Heart left ventricle (tissue), 16 donors: ENCODE results near the gene RGL3. TPM values are rescaled to one million over a fixed set of nuclear protein-coding genes. Genes with fewer than 3 reads are reported as not detected.

Experiments
- ATAC-seq, 4 donors: fragments of 200-7000 bp; cut with Tn5 transposase; one replicate each; pipeline ENCODE4 v1.9.1; 2020 to 2022; ENCODE audit warnings: moderate library complexity in 4 of 4, mild to moderate bottlenecking in 3 of 4, moderate number of reproducible peaks in 1 of 4
- DNase-seq, 5 donors: peaks; one replicate each; pipeline ENCODE4 v3.0.0-alpha.2; 2020
- H3K27ac ChIP-seq, 12 donors: fragments of 200-600 bp; sonication (generic) in 4 of 12; one replicate each; pipeline versions ENCODE4 v1.5.0 to v1.8.0; 2016 to 2022; ENCODE audit warnings: mild to moderate bottlenecking in 2 of 12
- H3K27me3 ChIP-seq, 9 donors: fragments of 200-600 bp; sonication (generic) in 2 of 9; one replicate each; pipeline versions ENCODE4 v1.5.1 to v1.8.0; 2016 to 2022; ENCODE audit warnings: mild to moderate bottlenecking in 3 of 9
- H3K36me3 ChIP-seq, 9 donors: fragments of 200-600 bp; sonication (generic) in 2 of 9; one replicate each; pipeline versions ENCODE4 v1.5.0 to v1.8.0; 2018 to 2022; ENCODE audit warnings: mild to moderate bottlenecking in 2 of 9
- H3K4me1 ChIP-seq, 12 donors: fragments of 200-600 bp; sonication (generic) in 4 of 12; one replicate each; pipeline versions ENCODE4 v1.5.0 to v1.8.0; 2016 to 2022; ENCODE audit warnings: mild to moderate bottlenecking in 3 of 12
- H3K4me3 ChIP-seq, 12 donors: fragments of 200-600 bp; sonication (generic) in 4 of 12; one replicate each; pipeline versions ENCODE4 v1.5.0 to v1.8.0; 2017 to 2022; ENCODE audit warnings: mild to moderate bottlenecking in 9 of 12, moderate library complexity in 4 of 12
- H3K9me3 ChIP-seq, 12 donors: fragments of 200-600 bp; sonication (generic) in 4 of 12; one replicate each; pipeline versions ENCODE4 v1.5.0 to v1.8.0; 2016 to 2022; ENCODE audit warnings: mild to moderate bottlenecking in 1 of 12
- CTCF ChIP-seq, 12 donors: fragments of 200-600 bp; sonication (generic) in 4 of 12; IDR thresholded peaks; one replicate each; pipeline versions ENCODE4 v1.5.0 to v1.8.0; 2018 to 2022; ENCODE audit warnings: antibody characterized with exemption in 12 of 12, mild to moderate bottlenecking in 5 of 12
- POLR2A ChIP-seq, 2 donors: fragments of 450-650 bp; IDR thresholded peaks; one replicate each; pipeline ENCODE4 v1.6.1; 2017; ENCODE audit warnings: antibody characterized with exemption in 2 of 2, mild to moderate bottlenecking in 2 of 2, moderate library complexity in 2 of 2
- WGBS, 4 donors: extraction: QIAGEN DNeasy Blood & Tissue Kit in 2 of 4; methylation state at CpG; one replicate each; pipeline versions ENCODE4 v1.1.5 to v1.1.7; 2013 to 2018; 5-methylcytosine and 5-hydroxymethylcytosine counted together
- intact Hi-C, 10 donors: fragments of 100-400 bp; cut with DNase I; formaldehyde crosslinking; loops; one replicate each; pipeline versions ENCODE4 v1.11.1 to v1.14.2; 2022
- polyA plus RNA-seq, 2 donors: library from polyadenylated mRNA; stranded (reverse); fragments of 200-250 nt; gene quantifications; one replicate each; pipeline ENCODE4 v1.2.3, GENCODE V29; 2013
- total RNA-seq, 9 donors: library from RNA; depleted of rRNA in 2 of 9; stranded (reverse); fragments of >200 nt in 2 of 9; fragmentation: NEBNext Ultra II Directional in 3 of 9; extraction: Animal tissue kit (Norgen Biotek cat#: 25700) in 3 of 9; gene quantifications; one replicate each; pipeline versions ENCODE4 v1.1.0 to v1.2.4, GENCODE V29; 2016 to 2023
- donor health status: ischemic (EF 13 %, LVEDD 7.1; RV severe dilation, severe dysfunction).
- donor health status: healthy with polysubstance abuse.
- donor health status: DM: no; HTN: yes; CAD: no.
- donor health status: DM: no; HTN: no; CAD: no.
- donor health status: ischemic (EF 25% LVEDD 6.9; RV normal size, moderate dysfunction).
- donor health status: ischemic (EF 25% LVEDD 5.7; RV mildly dilated, moderate dysfunction).
- donor health status: healthy.
- donor health status: DM: yes; HTN: yes; CAD: no.
- donor health status: ischemic (EF 35%, LVEDD 5.7; RV mildly dilated, moderate dysfunction).
- donor health status: nonischemic (EF 11% LVEDD 7.7; RV severe dilation, severe dysfunction).
- donor health status: DM: yes; HTN: yes; CAD: no.
- donor health status: PGD.
- donor health status: ischemic (EF 29% LVEDD 5.4; RV normal size, mild dysfunction).
- donor health status: nonischemic (EF 23%, LVEDD 6.1; RV moderate dilation, normal function).

Gene RGL3
- total and polyA plus RNA-seq, 11 donors: 2.1 to 11.3 (median 4.0) TPM

- intact Hi-C loops: loop anchor here in 8 of 10 donors (5.0 to 10.0 kb wide), 3 partner anchors 64 to 216 kb away; partner anchors contain the start of genes TSPAN16 (in 6 of the 8) and ZNF627 (in 1 of the 8)
- Histone ChIP-seq H3K4me1 (peaks cover 7 to 82% (median 46%) of the 10 kb centered on the region in 12 donors), H3K9me3 (no peaks in the 10 kb centered on the region), H3K27me3 (peaks cover 0 to 16% (median 3%) of the 10 kb centered on the region in 9 donors), H3K4me3 (no peak overlapping the region), H3K36me3 (peaks cover 0 to 7% (median 5%) of the 10 kb centered on the region in 9 donors), H3K27ac (peak overlapping the region in 2 of 12 donors; percentile 18 to 97)
- 52 to 67% (median 55%) methylated on average over 3 to 8 of the region's 8 CpGs for WGBS, 4 donors
- ATAC-seq (no peak), DNase-seq (peak in 2 of 5 donors; percentile 38 to 64)
- TF ChIP-seq CTCF (IDR thresholded peaks at IDR 0.05) (peak; percentile 24 to 62 (median 46)), POLR2A (IDR thresholded peaks at IDR 0.05) (no peak)
These were observed 40.6 kb downstream of the RGL3 start for GRCh38 chr19:11378319-11379189.

GRCh38 chr19:11377756-11378155 lies 41.4 kb downstream of the RGL3 start:
- 93 to 100% (median 98%) methylated on average over 3 of the region's 3 CpGs for WGBS, 4 donors
- intact Hi-C loops: loop anchor here in 8 of 10 donors (5.0 to 10.0 kb wide), 3 partner anchors 65 to 217 kb away; partner anchors contain the start of genes TSPAN16 (in 6 of the 8) and ZNF627 (in 1 of the 8)
- H3K4me1 ChIP-seq: peaks cover 7 to 75% (median 39%) of the 10 kb centered on the region in 12 donors

GRCh38 chr19:11377237-11377636 lies 41.9 kb downstream of the RGL3 start:
- no peak overlapping the region for H3K4me3 ChIP-seq
- ATAC-seq (no peak), DNase-seq (no peak)
- H3K9me3 ChIP-seq: no peaks in the 10 kb centered on the region
- peaks cover 0 to 7% (median 5%) of the 10 kb centered on the region in 9 donors for H3K36me3 ChIP-seq
- TF ChIP-seq POLR2A (IDR thresholded peaks at IDR 0.05) (no peak), CTCF (IDR thresholded peaks at IDR 0.05) (no peak)
- intact Hi-C loops: loop anchor here in 8 of 10 donors (5.0 to 10.0 kb wide), 3 partner anchors 65 to 218 kb away; partner anchors contain the start of genes TSPAN16 (in 6 of the 8) and ZNF627 (in 1 of the 8)
- H3K27ac ChIP-seq: peak overlapping the region in 6 of 12 donors; percentile 3 to 97 (median 60)
- peaks cover 0 to 4% (median 0%) of the 10 kb centered on the region in 9 donors for H3K27me3 ChIP-seq
- H3K4me1 ChIP-seq: peaks cover 7 to 70% (median 37%) of the 10 kb centered on the region in 12 donors

More at GRCh38 chr19:11377756-11378155, 41.4 kb downstream of the RGL3 start:
- Histone ChIP-seq H3K27ac (peak overlapping the region in 3 of 12 donors; percentile 24 to 97 (median 97)), H3K9me3 (no peaks in the 10 kb centered on the region), H3K4me3 (no peak overlapping the region), H3K27me3 (peaks cover 0 to 9% (median 0%) of the 10 kb centered on the region in 9 donors), H3K36me3 (peaks cover 0 to 7% (median 5%) of the 10 kb centered on the region in 9 donors)
- no peak for DNase-seq
- TF ChIP-seq CTCF (IDR thresholded peaks at IDR 0.05) (no peak), POLR2A (IDR thresholded peaks at IDR 0.05) (no peak)
- no peak for ATAC-seq
